HepG2 (cell line): ENCODE measurements around the gene GDF9. TPM values are rescaled to one million over a fixed set of nuclear protein-coding genes. Genes with fewer than 3 reads are reported as not detected.

Source experiments
- ATF7 ChIP-seq, 2 experiments: fragments of 450-650 bp in 1 of 2; sonication (generic) in 1 of 2; formaldehyde crosslinking in 1 of 2; IDR thresholded peaks; 2 replicates each; pipeline versions ENCODE4 v1.4.0 to v1.6.1; 2016 to 2020; ENCODE audit warnings: antibody characterized with exemption in 1 of 2, mild to moderate bottlenecking in 1 of 2, missing genetic modification reagents in 1 of 2
- HNF1A ChIP-seq, 2 experiments: sonication (generic) in 1 of 2; formaldehyde crosslinking in 1 of 2; IDR thresholded peaks; 2 replicates each; pipeline versions ENCODE4 v1.4.0 to v1.6.1; 2016 to 2020; ENCODE audit warnings: borderline replicate concordance in 1 of 2, low read depth in 1 of 2, mild to moderate bottlenecking in 1 of 2, missing genetic modification reagents in 1 of 2
- MXD4 ChIP-seq: IDR thresholded peaks from 2 replicates; pipeline ENCODE4 v1.6.1; 2016; ENCODE audit warnings: mild to moderate bottlenecking, missing biosample characterization, missing genetic modification reagents
- PRDM10 ChIP-seq: sonication (generic); formaldehyde crosslinking; IDR thresholded peaks from 2 replicates; pipeline ENCODE4 v1.4.0; 2020; ENCODE audit warnings: low read depth, missing genetic modification reagents
- RNF2 ChIP-seq: fragments of 450-650 bp; conservative IDR thresholded peaks from 2 replicates; pipeline ENCODE4 v1.6.1; 2016; ENCODE audit warnings: low read depth
- RNF219 ChIP-seq: sonication (generic); formaldehyde crosslinking; IDR thresholded peaks from 2 replicates; pipeline ENCODE4 v1.5.0; 2020; ENCODE audit warnings: mild to moderate bottlenecking, missing genetic modification reagents
- TFDP1 ChIP-seq: IDR thresholded peaks from 2 replicates; pipeline ENCODE4 v1.6.1; 2016; ENCODE audit warnings: missing compliant biosample characterization, missing genetic modification reagents, borderline replicate concordance
- UBTF ChIP-seq: sonication (generic); formaldehyde crosslinking; IDR thresholded peaks from 2 replicates; pipeline ENCODE4 v1.4.0; 2020; ENCODE audit warnings: mild to moderate bottlenecking, missing genetic modification reagents
- ZBTB44 ChIP-seq: sonication (generic); formaldehyde crosslinking; IDR thresholded peaks from 2 replicates; pipeline ENCODE4 v1.4.0; 2020; ENCODE audit warnings: missing genetic modification reagents
- ZNF460 ChIP-seq: sonication (generic); formaldehyde crosslinking; IDR thresholded peaks from 2 replicates; pipeline ENCODE4 v1.5.1; 2020; ENCODE audit warnings: missing genetic modification reagents, mild to moderate bottlenecking, borderline replicate concordance
- ZNF543 ChIP-seq: sonication (generic); formaldehyde crosslinking; IDR thresholded peaks from 2 replicates; pipeline ENCODE4 v1.4.0; 2020; ENCODE audit warnings: mild to moderate bottlenecking, missing genetic modification reagents
- ZNF562 ChIP-seq: sonication (generic); formaldehyde crosslinking; IDR thresholded peaks from 2 replicates; pipeline ENCODE4 v1.8.0; 2022; ENCODE audit warnings: missing genetic modification reagents, borderline replicate concordance
- polyA plus RNA-seq, 8 experiments: library from polyadenylated mRNA; depleted of rRNA in 3 of 8; stranded (reverse) in 7 of 8; unstranded in 1 of 8; fragments of >200 nt; fragmentation: Illumina TruSeq in 4 of 8; extraction: Trizol in 4 of 8; gene quantifications; 2 replicates each; pipeline versions ENCODE4 v1.2.1 to v1.2.3, GENCODE V29; 2011 to 2016; ENCODE audit warnings: low read depth in 4 of 8, missing spikeins in 1 of 8, mixed read lengths in 1 of 8; ENCODE audit not compliant: insufficient read depth in 1 of 8
- total RNA-seq, 5 experiments: library from RNA; depleted of rRNA; stranded (reverse); fragments of >200 nt; fragmentation: Illumina TruSeq; extraction: Trizol; gene quantifications; 2 replicates each; pipeline ENCODE4 v1.2.3, GENCODE V29; 2016; ENCODE audit warnings: low read depth in 1 of 5

Gene GDF9
- total and polyA plus RNA-seq, 2 of the 13 experiments (the other 11 are each of a cell fraction or from before 2014, with no cell fraction given), result 0.33 to 0.38 TPM

GRCh38 chr5:132837868-132838267 is 28.4 kb downstream of the GDF9 start (continued):
- TF ChIP-seq PRDM10 (CRISPR knock-in tag) (peak; percentile 93), MXD4 (CRISPR knock-in tag) (peak; percentile 71; the same call in 1 of the 2 replicates), UBTF (peak; percentile 9; the same call in 1 of the 2 replicates), RNF219 (CRISPR knock-in tag) (no peak), ATF7 (IDR thresholded peaks at IDR 0.05) (no peak), ATF7 (CRISPR knock-in tag; IDR thresholded peaks at IDR 0.05) (no peak), ZNF543 (CRISPR knock-in tag) (0 out of 2 replicates have a peak, but pooled peaks have one; percentile 58), ZNF562 (CRISPR knock-in tag) (no peak), HNF1A (IDR thresholded peaks at IDR 0.05; ENCODE audit: low read depth) (no peak), HNF1A (CRISPR knock-in tag; IDR thresholded peaks at IDR 0.05; ENCODE audit: borderline replicate concordance) (no peak; the same call in 1 of the 2 replicates), RNF2 (no peak), ZBTB44 (CRISPR knock-in tag) (no peak), TFDP1 (CRISPR knock-in tag) (peak; percentile 39; the same call in 1 of the 2 replicates), ZNF460 (no peak)
